HEK293 (cell line): ENCODE data around the gene SOX21.
"Not testable (repeated sequence)": the region's sequence is repeated elsewhere in the genome, so short reads cannot be mapped to it uniquely, and the experiment has no call there.

Experiments used
- CTCF ChIA-PET: fragments of 350-600 bp; formaldehyde crosslinking; extraction: SDS; loops from one replicate; lab custom pipeline; 2021; ENCODE audit warnings: antibody characterized with exemption; lab: Yijun Ruan, JAX
- POLR2A ChIA-PET: fragments of 300-600 bp; formaldehyde crosslinking; extraction: SDS; loops from one replicate; lab custom pipeline; 2020; ENCODE audit warnings: antibody characterized with exemption, inconsistent platforms; lab: Yijun Ruan, JAX
- H3K27ac ChIP-seq: fragments of 200-500 bp; sonication (Bioruptor generic); 2 replicates; pipeline ENCODE4 v1.5.1; 2014; ENCODE audit warnings: low read depth, low read length, control low read depth, inconsistent platforms; ENCODE audit errors: extremely low read depth
- H3K36me3 ChIP-seq, 2 experiments: fragments of 200-500 bp in 1 of 2; sonication (Bioruptor generic) in 1 of 2; 1 replicate in 1 of 2; 2 replicates in 1 of 2; pipeline ENCODE4 v1.5.1; 2014 to 2017; ENCODE audit warnings: inconsistent platforms in 2 of 2, low read length in 2 of 2; ENCODE audit not compliant: control insufficient read depth in 2 of 2, insufficient read depth in 1 of 2
- H3K4me1 ChIP-seq: fragments of 200-500 bp; sonication (Bioruptor generic); 2 replicates; pipeline ENCODE4 v1.5.1; 2014; ENCODE audit warnings: mild to moderate bottlenecking, low read length, inconsistent platforms; ENCODE audit not compliant: control insufficient read depth, insufficient read depth
- H3K4me3 ChIP-seq: 2 replicates; pipeline ENCODE4 v1.5.1; 2011; ENCODE audit warnings: low read depth, mild to moderate bottlenecking, control low read depth, low read length, moderate library complexity
- H3K9me3 ChIP-seq: fragments of 200-500 bp; sonication (Bioruptor generic); 2 replicates; pipeline ENCODE4 v1.5.1; 2014; ENCODE audit warnings: low read depth, low read length, inconsistent platforms; ENCODE audit not compliant: control insufficient read depth, insufficient read depth
- ATF2 ChIP-seq: fragments of 450-650 bp; formaldehyde crosslinking; IDR thresholded peaks from 2 replicates; pipeline ENCODE4 v1.5.1; 2016; ENCODE audit warnings: missing biosample characterization, missing genetic modification characterization, low read depth
- BCL6B ChIP-seq: fragments of 450-650 bp; formaldehyde crosslinking; IDR thresholded peaks from 2 replicates; pipeline ENCODE4 v1.5.1; 2017; ENCODE audit warnings: missing biosample characterization, missing genetic modification characterization
- GLIS2 ChIP-seq: fragments of 450-650 bp; formaldehyde crosslinking; IDR thresholded peaks from 2 replicates; pipeline ENCODE4 v1.5.1; 2016; ENCODE audit warnings: missing biosample characterization, missing genetic modification characterization
- KLF1 ChIP-seq: fragments of 450-650 bp; formaldehyde crosslinking; IDR thresholded peaks from 2 replicates; pipeline ENCODE4 v1.5.1; 2016; ENCODE audit warnings: missing biosample characterization, missing genetic modification characterization
- KLF9 ChIP-seq: fragments of 450-650 bp; formaldehyde crosslinking; IDR thresholded peaks from 2 replicates; pipeline ENCODE4 v1.5.1; 2016; ENCODE audit warnings: missing biosample characterization, missing genetic modification characterization, low read depth
- REPIN1 ChIP-seq: fragments of 450-650 bp; formaldehyde crosslinking; IDR thresholded peaks from 2 replicates; pipeline ENCODE4 v1.5.1; 2017; ENCODE audit warnings: missing biosample characterization, missing genetic modification characterization, low read depth
- SALL2 ChIP-seq: fragments of 450-650 bp; formaldehyde crosslinking; IDR thresholded peaks from 2 replicates; pipeline ENCODE4 v1.5.0; 2017; ENCODE audit warnings: missing biosample characterization, mild to moderate bottlenecking, missing genetic modification characterization, borderline replicate concordance
- SCRT1 ChIP-seq: fragments of 450-650 bp; formaldehyde crosslinking; IDR thresholded peaks from 2 replicates; pipeline ENCODE4 v1.5.1; 2016; ENCODE audit warnings: missing biosample characterization, missing genetic modification characterization, borderline replicate concordance
- TRIM28 ChIP-seq: IDR thresholded peaks from 2 replicates; pipeline ENCODE4 v1.6.1; 2011; ENCODE audit warnings: low read length, control low read depth, borderline replicate concordance
- ZFP41 ChIP-seq: fragments of 450-650 bp; formaldehyde crosslinking; IDR thresholded peaks from 2 replicates; pipeline ENCODE4 v1.5.1; 2016; ENCODE audit warnings: missing biosample characterization, missing genetic modification characterization, borderline replicate concordance
- ZNF114 ChIP-seq: fragments of 450-650 bp; formaldehyde crosslinking; IDR thresholded peaks from 2 replicates; pipeline ENCODE4 v1.5.0; 2017; ENCODE audit warnings: missing biosample characterization, missing genetic modification characterization
- ZNF132 ChIP-seq: fragments of 450-650 bp; formaldehyde crosslinking; IDR thresholded peaks from 2 replicates; pipeline ENCODE4 v1.5.1; 2017; ENCODE audit warnings: missing biosample characterization, missing genetic modification characterization, borderline replicate concordance
- ZNF146 ChIP-seq: fragments of 450-650 bp; formaldehyde crosslinking; IDR thresholded peaks from 2 replicates; pipeline ENCODE4 v1.5.1; 2016; ENCODE audit warnings: missing biosample characterization, missing genetic modification characterization
- ZNF2 ChIP-seq: fragments of 450-650 bp; formaldehyde crosslinking; IDR thresholded peaks from 2 replicates; pipeline ENCODE4 v1.5.1; 2016; ENCODE audit warnings: missing biosample characterization, missing genetic modification characterization
- ZNF214 ChIP-seq: fragments of 450-650 bp; formaldehyde crosslinking; IDR thresholded peaks from 2 replicates; pipeline ENCODE4 v1.5.1; 2017; ENCODE audit warnings: missing biosample characterization, mild to moderate bottlenecking, missing genetic modification characterization, borderline replicate concordance
- ZNF266 ChIP-seq: fragments of 450-650 bp; formaldehyde crosslinking; IDR thresholded peaks from 2 replicates; pipeline ENCODE4 v1.5.1; 2016; ENCODE audit warnings: missing biosample characterization, missing genetic modification characterization, low read depth
- ZNF292 ChIP-seq: fragments of 450-650 bp; formaldehyde crosslinking; IDR thresholded peaks from 2 replicates; pipeline ENCODE4 v1.5.1; 2016; ENCODE audit warnings: low read depth, missing biosample characterization, missing genetic modification characterization, borderline replicate concordance
- ZNF366 ChIP-seq: fragments of 450-650 bp; formaldehyde crosslinking; conservative IDR thresholded peaks from 2 replicates; pipeline ENCODE4 v1.5.1; 2016; ENCODE audit warnings: missing biosample characterization, missing genetic modification characterization
- ZNF501 ChIP-seq: fragments of 450-650 bp; formaldehyde crosslinking; IDR thresholded peaks from 2 replicates; pipeline ENCODE4 v1.5.1; 2016; ENCODE audit warnings: missing biosample characterization, missing genetic modification characterization
- ZNF555 ChIP-seq: fragments of 450-650 bp; formaldehyde crosslinking; conservative IDR thresholded peaks from 2 replicates; pipeline ENCODE4 v1.5.1; 2017; ENCODE audit warnings: missing biosample characterization, mild to moderate bottlenecking, missing genetic modification characterization, inconsistent platforms
- ZNF580 ChIP-seq: fragments of 450-650 bp; formaldehyde crosslinking; IDR thresholded peaks from 2 replicates; pipeline ENCODE4 v1.5.1; 2016; ENCODE audit warnings: missing biosample characterization, missing genetic modification characterization
- ZNF768 ChIP-seq: fragments of 450-650 bp; formaldehyde crosslinking; IDR thresholded peaks from 2 replicates; pipeline ENCODE4 v1.5.1; 2018; ENCODE audit warnings: missing biosample characterization, mild to moderate bottlenecking, missing genetic modification characterization
- ZNF843 ChIP-seq: fragments of 450-650 bp; formaldehyde crosslinking; IDR thresholded peaks from 2 replicates; pipeline ENCODE4 v1.5.1; 2016; ENCODE audit warnings: missing biosample characterization, missing genetic modification characterization
- ZSCAN16 ChIP-seq: fragments of 450-650 bp; formaldehyde crosslinking; IDR thresholded peaks from 2 replicates; pipeline ENCODE4 v1.5.1; 2016; ENCODE audit warnings: missing biosample characterization, missing genetic modification characterization

SOX21 gene

GRCh38 chr13:94722609-94723345 is 10.4 kb upstream of the SOX21 start:
- H3K4me1 ChIP-seq = no peaks in the 10 kb centered on the region
- H3K36me3 ChIP-seq = no peaks in the 10 kb centered on the region
- ChIA-PET POLR2A (no interaction called here), CTCF (no interaction called here)
- H3K9me3 ChIP-seq = no peaks in the 10 kb centered on the region
- TF ChIP-seq ZNF366 (tag by site-specific recombination) (no peak), TRIM28 (0 out of 2 replicates have a peak, but pooled peaks have one; percentile 75)
- H3K27ac ChIP-seq = no peak overlapping the region
- H3K4me3 ChIP-seq = no peak overlapping the region

GRCh38 chr13:94718697-94719096 is 6.4 kb upstream of the SOX21 start:
- H3K4me1 ChIP-seq, H3K36me3 ChIP-seq, H3K27ac ChIP-seq, POLR2A ChIA-PET, H3K9me3 ChIP-seq, H3K4me3 ChIP-seq: not testable (repeated sequence)
- peak; percentile 96 for TF ChIP-seq ZNF146 (tag by site-specific recombination)
- TF ChIP-seq ZNF580 (tag by site-specific recombination) = 0 out of 2 replicates have a peak, but pooled peaks have one; percentile 19
- CTCF ChIA-PET = interaction anchor here (0.7 kb wide), 2 partner anchors 16 to 1715 kb away, joined by 3 read pairs; no protein-coding TSS in a partner anchor

- POLR2A ChIA-PET = no interaction called here
- no peak overlapping the region for H3K4me3 ChIP-seq
- no peak overlapping the region for H3K27ac ChIP-seq
- CTCF ChIA-PET = interaction anchor here (0.7 to 1.1 kb wide), 2 partner anchors 45 to 1714 kb away, joined by 3 to 4 read pairs; no protein-coding TSS in a partner anchor
- H3K36me3 ChIP-seq = no peaks in the 10 kb centered on the region
- TF ChIP-seq ZNF2 (tag by site-specific recombination) = no peak
- no peak for TF ChIP-seq ZNF501 (tag by site-specific recombination)
- TF ChIP-seq ZNF114 (tag by site-specific recombination) = no peak
- no peak for TF ChIP-seq ZFP41
- TF ChIP-seq SCRT1 (tag by site-specific recombination) = no peak
- no peak for TF ChIP-seq REPIN1 (tag by site-specific recombination)
- no peak for TF ChIP-seq GLIS2 (tag by site-specific recombination)
- TF ChIP-seq ZSCAN16 = no peak
- no peak for TF ChIP-seq SALL2 (tag by site-specific recombination)
- TF ChIP-seq ZNF555 (tag by site-specific recombination) = no peak
- TF ChIP-seq, all 188 proteins: peak for 0
- Histone ChIP-seq H3K4me1 (no peaks in the 10 kb centered on the region), H3K9me3 (no peaks in the 10 kb centered on the region)
Measured at GRCh38 chr13:94717916-94718315, 5.6 kb upstream of the SOX21 start.

- Histone ChIP-seq H3K36me3 (no peaks in the 10 kb centered on the region), H3K9me3 (no peaks in the 10 kb centered on the region), H3K4me1 (no peaks in the 10 kb centered on the region), H3K4me3 (no peak overlapping the region), H3K27ac (no peak overlapping the region)
- ChIA-PET POLR2A (no interaction called here), CTCF (interaction anchor here (1.0 to 1.6 kb wide), 3 partner anchors 95 to 257 kb away, joined by 3 to 5 read pairs (median 5); no protein-coding TSS in a partner anchor)
- TF ChIP-seq TRIM28 (0 out of 2 replicates have a peak, but pooled peaks have one; percentile 60), BCL6B (tag by site-specific recombination) (no peak), KLF9 (tag by site-specific recombination) (no peak), ZNF266 (tag by site-specific recombination) (no peak), ZNF132 (no peak), KLF1 (tag by site-specific recombination) (no peak), ZNF768 (tag by site-specific recombination) (no peak), ZNF292 (no peak), ZNF214 (tag by site-specific recombination) (no peak), ATF2 (no peak), ZNF843 (tag by site-specific recombination) (no peak)
Measured at GRCh38 chr13:94716016-94716415, 3.7 kb upstream of the SOX21 start.
